Uterus (tissue), 4 donors: ENCODE measurements around the gene KRT86. TPM values are rescaled to one million over a fixed set of nuclear protein-coding genes. Genes with fewer than 3 reads are reported as not detected.

ENCODE experiments used
- DNase-seq, 2 donors: peaks; one replicate each; pipeline ENCODE4 v3.0.0-alpha.2; 2019 to 2020
- H3K27ac ChIP-seq, 2 donors: fragments of 200-600 bp; sonication (generic); 1 replicate in 1 of 2; 2 replicates in 1 of 2; pipeline ENCODE4 v1.5.1; 2016 to 2018
- H3K27me3 ChIP-seq, 2 donors: fragments of 200-600 bp; sonication (generic); one replicate each; pipeline ENCODE4 v1.5.1; 2018 to 2019; ENCODE audit warnings: control low read depth in 1 of 2
- H3K36me3 ChIP-seq, 2 donors: fragments of 200-600 bp; sonication (generic); one replicate each; pipeline ENCODE4 v1.5.1; 2019; ENCODE audit warnings: control low read depth in 1 of 2
- H3K4me1 ChIP-seq, 2 donors: fragments of 200-600 bp; sonication (generic); one replicate each; pipeline ENCODE4 v1.5.1; 2018 to 2019; ENCODE audit warnings: control low read depth in 1 of 2
- H3K4me3 ChIP-seq, 2 donors: fragments of 200-600 bp; sonication (generic); 1 replicate in 1 of 2; 2 replicates in 1 of 2; pipeline ENCODE4 v1.5.1; 2018 to 2019; ENCODE audit warnings: mild to moderate bottlenecking in 1 of 2
- H3K9me3 ChIP-seq, 2 donors: fragments of 200-600 bp; sonication (generic); one replicate each; pipeline ENCODE4 v1.5.1; 2019; ENCODE audit warnings: control low read depth in 1 of 2
- POLR2A ChIP-seq, 2 donors: fragments of 450-650 bp; IDR thresholded peaks; one replicate each; pipeline ENCODE4 v1.6.1; 2016; ENCODE audit warnings: antibody characterized with exemption in 2 of 2, mild to moderate bottlenecking in 1 of 2, moderate library complexity in 1 of 2
- intact Hi-C: fragments of 100-400 bp; cut with DNase I; formaldehyde crosslinking; loops from one replicate; pipeline ENCODE4 v1.15.1; 2023; ENCODE audit warnings: low total_unique reads
- total RNA-seq, 4 donors: library from RNA; depleted of rRNA in 3 of 4; stranded (reverse); fragments of >200 nt in 3 of 4; gene quantifications; one replicate each; pipeline versions ENCODE4 v1.1.0 to v1.2.4, GENCODE V29; 2014 to 2023
- TF ChIP-seq, protein P1 (sequence below), 4 experiments: fragments of 200-600 bp in 2 of 4; fragments of 450-650 bp in 2 of 4; sonication (generic) in 2 of 4; IDR thresholded peaks; one replicate each; pipeline ENCODE4 v1.5.1; 2016 to 2019; ENCODE audit warnings: antibody characterized with exemption in 4 of 4, mild to moderate bottlenecking in 2 of 4, moderate library complexity in 1 of 4
- donor health status: DM: yes; HTN: yes; CAD: no.

The KRT86 gene
- total RNA-seq, 4 donors from 2014 or later = 0.35 TPM; not detected in 3

- intact Hi-C loops = no loop called here
- Histone ChIP-seq H3K36me3 (no peaks in the 10 kb centered on the region), H3K27ac (no peak overlapping the region), H3K9me3 (no peaks in the 10 kb centered on the region), H3K4me3 (no peak overlapping the region), H3K4me1 (no peaks in the 10 kb centered on the region), H3K27me3 (no peaks in the 10 kb centered on the region)
- DNase-seq = no peak
- TF ChIP-seq POLR2A (IDR thresholded peaks at IDR 0.05) = no peak
- TF ChIP-seq, protein P1, sequence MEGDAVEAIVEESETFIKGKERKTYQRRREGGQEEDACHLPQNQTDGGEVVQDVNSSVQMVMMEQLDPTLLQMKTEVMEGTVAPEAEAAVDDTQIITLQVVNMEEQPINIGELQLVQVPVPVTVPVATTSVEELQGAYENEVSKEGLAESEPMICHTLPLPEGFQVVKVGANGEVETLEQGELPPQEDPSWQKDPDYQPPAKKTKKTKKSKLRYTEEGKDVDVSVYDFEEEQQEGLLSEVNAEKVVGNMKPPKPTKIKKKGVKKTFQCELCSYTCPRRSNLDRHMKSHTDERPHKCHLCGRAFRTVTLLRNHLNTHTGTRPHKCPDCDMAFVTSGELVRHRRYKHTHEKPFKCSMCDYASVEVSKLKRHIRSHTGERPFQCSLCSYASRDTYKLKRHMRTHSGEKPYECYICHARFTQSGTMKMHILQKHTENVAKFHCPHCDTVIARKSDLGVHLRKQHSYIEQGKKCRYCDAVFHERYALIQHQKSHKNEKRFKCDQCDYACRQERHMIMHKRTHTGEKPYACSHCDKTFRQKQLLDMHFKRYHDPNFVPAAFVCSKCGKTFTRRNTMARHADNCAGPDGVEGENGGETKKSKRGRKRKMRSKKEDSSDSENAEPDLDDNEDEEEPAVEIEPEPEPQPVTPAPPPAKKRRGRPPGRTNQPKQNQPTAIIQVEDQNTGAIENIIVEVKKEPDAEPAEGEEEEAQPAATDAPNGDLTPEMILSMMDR (IDR thresholded peaks at IDR 0.05) = no peak
Observed at GRCh38 chr12:52306731-52307130, 32.3 kb downstream of the KRT86 start.

GRCh38 chr12:52307836-52308805, 33.7 kb downstream of the KRT86 start:
- no peaks in the 10 kb centered on the region for H3K4me1 ChIP-seq
- no peaks in the 10 kb centered on the region for H3K27me3 ChIP-seq
- no peak overlapping the region for H3K4me3 ChIP-seq
- H3K36me3 ChIP-seq = no peaks in the 10 kb centered on the region
- intact Hi-C loops = no loop called here
- H3K9me3 ChIP-seq = no peaks in the 10 kb centered on the region
- peak in 1 of 2 donors; percentile 20 for DNase-seq
- peak in 1 of 2 donors; percentile 20 for TF ChIP-seq POLR2A (IDR thresholded peaks at IDR 0.05)
- TF ChIP-seq, protein P1 (IDR thresholded peaks at IDR 0.05) = no peak
- no peak overlapping the region for H3K27ac ChIP-seq

DNA sequence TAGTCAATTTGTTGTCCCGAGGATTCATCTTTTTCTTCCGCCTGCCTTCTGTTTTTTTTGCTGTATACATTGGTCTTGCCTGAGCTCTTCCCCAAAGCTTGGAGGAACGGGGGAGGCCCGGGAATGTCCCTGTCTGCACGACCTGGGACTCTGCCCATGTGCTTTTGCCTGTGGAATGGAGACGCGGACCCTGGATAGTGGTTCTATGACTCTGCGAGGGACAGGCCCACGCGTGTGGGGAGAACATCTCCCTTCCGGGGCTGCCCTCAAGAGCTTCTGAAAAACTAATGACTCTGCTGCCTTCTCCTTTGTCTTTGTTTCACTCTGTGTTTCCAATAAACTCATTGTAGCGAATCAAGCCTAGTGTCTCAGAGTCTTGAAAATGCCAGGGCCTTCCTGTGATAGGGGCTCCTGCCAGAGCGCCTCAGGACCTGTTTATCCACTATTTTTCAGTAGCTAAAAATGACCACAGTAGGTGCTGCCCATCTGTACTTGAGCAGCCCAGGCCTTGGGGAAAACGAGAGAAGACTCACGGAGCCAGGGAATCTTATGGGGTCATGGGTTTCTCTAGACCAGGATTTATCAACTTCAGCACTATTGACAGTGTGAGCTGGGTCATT, 34.5 kb downstream of the KRT86 start:
- Histone ChIP-seq H3K4me1 (no peaks in the 10 kb centered on the region), H3K4me3 (no peak overlapping the region), H3K36me3 (no peaks in the 10 kb centered on the region), H3K27me3 (no peaks in the 10 kb centered on the region), H3K9me3 (no peaks in the 10 kb centered on the region), H3K27ac (no peak overlapping the region)
- DNase-seq = no peak
- TF ChIP-seq, protein P1 (IDR thresholded peaks at IDR 0.05) = no peak
- no peak for TF ChIP-seq POLR2A (IDR thresholded peaks at IDR 0.05)
- intact Hi-C loops = no loop called here

DNA sequence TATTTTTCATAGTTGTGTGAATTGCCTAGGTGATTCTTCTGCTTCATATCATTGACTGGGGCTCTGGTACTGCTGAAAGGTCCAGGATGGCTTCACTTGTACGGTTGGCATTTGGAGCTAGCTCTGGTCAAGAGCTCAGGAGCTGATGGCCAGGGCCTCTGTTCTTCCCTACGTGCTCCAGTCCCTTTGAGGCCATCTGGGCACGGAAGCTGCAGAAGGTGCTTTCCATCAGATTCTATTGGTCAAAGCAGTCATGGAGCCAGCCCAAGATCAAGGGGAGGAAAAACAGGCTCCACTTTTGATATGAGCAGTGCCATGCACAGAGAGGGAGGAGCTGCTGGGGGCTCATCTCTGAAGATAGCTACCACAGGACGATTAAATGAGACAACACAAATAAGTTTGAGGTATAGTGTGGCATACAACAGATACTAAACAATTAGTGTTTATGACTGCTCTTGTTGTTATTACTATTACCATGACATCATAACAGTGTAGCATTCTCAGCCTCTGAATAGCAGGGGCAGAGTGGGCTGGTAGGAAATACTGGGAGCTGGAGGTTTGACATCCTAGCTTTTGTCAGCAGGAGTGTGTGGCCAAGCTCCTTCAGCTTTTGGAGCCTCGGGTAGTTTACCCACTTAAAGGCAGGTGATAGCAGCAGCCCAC, 36.3 kb downstream of the KRT86 start:
- DNase-seq = no peak
- Histone ChIP-seq H3K4me3 (no peak overlapping the region), H3K36me3 (no peaks in the 10 kb centered on the region), H3K27ac (no peak overlapping the region), H3K9me3 (no peaks in the 10 kb centered on the region), H3K27me3 (no peaks in the 10 kb centered on the region), H3K4me1 (no peaks in the 10 kb centered on the region)
- TF ChIP-seq, protein P1 (IDR thresholded peaks at IDR 0.05) = no peak
- TF ChIP-seq POLR2A (IDR thresholded peaks at IDR 0.05) = no peak
- intact Hi-C loops = no loop called here
